Measurements from ENCODE around the gene ZNF148.
"Not testable (repeated sequence)": the region's sequence is repeated elsewhere in the genome, so short reads cannot be mapped to it uniquely, and the experiment has no call there.

ZNF148 gene

GRCh38 chr3:125374996-125375941 lies at the start of gene ZNF148:
TSS of gene ZNF148 (minus strand) at chr3:125375325. CDS start at chr3:125313640, 61,685 bp downstream.
- WGBS (ENCODE audit: insufficient coverage, insufficient read length) = no CpG with 5 or more reads among the region's 69 CpGs
- Histone ChIP-seq H3K9me3 (ENCODE audit: control insufficient read depth, insufficient read depth, low read length) (no peaks in the 10 kb centered on the region), H3K36me3 (ENCODE audit: control insufficient read depth, insufficient read depth, low read length) (no peaks in the 10 kb centered on the region), H3K27ac (ENCODE audit: low read length) (no peak within 1 kb of the TSS), H3K4me3 (ENCODE audit: low read length) (peak within 1 kb of the TSS; percentile 87), H3K27me3 (ENCODE audit: control insufficient read depth, insufficient read depth, low read length) (no peaks in the 10 kb centered on the region), H3K4me1 (ENCODE audit: control insufficient read depth, insufficient read depth, low read length) (no peaks in the 10 kb centered on the region)
- DNase-seq (ENCODE audit: low read depth, low spot score) = peak; percentile 67

GRCh38 chr3:125418306-125418705 lies 43.2 kb upstream of the ZNF148 start:
- no CpG with 5 or more reads among the region's 4 CpGs for WGBS (ENCODE audit: insufficient coverage, insufficient read length)
- Histone ChIP-seq H3K27ac (ENCODE audit: low read length) (no peak overlapping the region), H3K4me3 (ENCODE audit: low read length) (no peak overlapping the region), H3K9me3 (ENCODE audit: control insufficient read depth, insufficient read depth, low read length) (no peaks in the 10 kb centered on the region), H3K27me3 (ENCODE audit: control insufficient read depth, insufficient read depth, low read length) (no peaks in the 10 kb centered on the region), H3K36me3 (ENCODE audit: control insufficient read depth, insufficient read depth, low read length) (no peaks in the 10 kb centered on the region), H3K4me1 (ENCODE audit: control insufficient read depth, insufficient read depth, low read length) (no peaks in the 10 kb centered on the region)
- no peak for DNase-seq (ENCODE audit: low read depth, low spot score)

GRCh38 chr3:125416235-125416634 lies 41.1 kb upstream of the ZNF148 start:
- no peak overlapping the region for H3K27ac ChIP-seq (ENCODE audit: low read length)
- no peaks in the 10 kb centered on the region for H3K4me1 ChIP-seq (ENCODE audit: control insufficient read depth, insufficient read depth, low read length)
- H3K36me3 ChIP-seq (ENCODE audit: control insufficient read depth, insufficient read depth, low read length) = no peaks in the 10 kb centered on the region
- H3K9me3 ChIP-seq (ENCODE audit: control insufficient read depth, insufficient read depth, low read length) = no peaks in the 10 kb centered on the region
- no peaks in the 10 kb centered on the region for H3K27me3 ChIP-seq (ENCODE audit: control insufficient read depth, insufficient read depth, low read length)
- no CpG with 5 or more reads among the region's 3 CpGs for WGBS (ENCODE audit: insufficient coverage, insufficient read length)
- H3K4me3 ChIP-seq (ENCODE audit: low read length) = no peak overlapping the region
- DNase-seq (ENCODE audit: low read depth, low spot score) = no peak

GRCh38 chr3:125414669-125415068 lies 39.5 kb upstream of the ZNF148 start:
- no peak for DNase-seq (ENCODE audit: low read depth, low spot score)
- Histone ChIP-seq H3K4me3 (ENCODE audit: low read length) (no peak overlapping the region), H3K4me1 (ENCODE audit: control insufficient read depth, insufficient read depth, low read length) (no peaks in the 10 kb centered on the region), H3K27me3 (ENCODE audit: control insufficient read depth, insufficient read depth, low read length) (no peaks in the 10 kb centered on the region), H3K9me3 (ENCODE audit: control insufficient read depth, insufficient read depth, low read length) (no peaks in the 10 kb centered on the region), H3K36me3 (ENCODE audit: control insufficient read depth, insufficient read depth, low read length) (no peaks in the 10 kb centered on the region), H3K27ac (ENCODE audit: low read length) (no peak overlapping the region)
- WGBS (ENCODE audit: insufficient coverage, insufficient read length) = no CpG with 5 or more reads among the region's 8 CpGs

GRCh38 chr3:125410922-125411321 lies 35.8 kb upstream of the ZNF148 start:
- H3K4me1 ChIP-seq (ENCODE audit: control insufficient read depth, insufficient read depth, low read length) = no peaks in the 10 kb centered on the region
- no peak for DNase-seq (ENCODE audit: low read depth, low spot score)
- no CpG with 5 or more reads among the region's 6 CpGs for WGBS (ENCODE audit: insufficient coverage, insufficient read length)

GRCh38 chr3:125406070-125406469 lies 30.9 kb upstream of the ZNF148 start:
- H3K27ac ChIP-seq (ENCODE audit: low read length) = no peak overlapping the region
- 100% methylated on average over 2 of the region's 2 CpGs for WGBS (ENCODE audit: insufficient coverage, insufficient read length)

More at GRCh38 chr3:125410922-125411321, 35.8 kb upstream of the ZNF148 start:
- H3K27me3 ChIP-seq (ENCODE audit: control insufficient read depth, insufficient read depth, low read length) = no peaks in the 10 kb centered on the region
- no peak overlapping the region for H3K4me3 ChIP-seq (ENCODE audit: low read length)
- H3K27ac ChIP-seq (ENCODE audit: low read length) = no peak overlapping the region
- H3K9me3 ChIP-seq (ENCODE audit: control insufficient read depth, insufficient read depth, low read length) = no peaks in the 10 kb centered on the region
- H3K36me3 ChIP-seq (ENCODE audit: control insufficient read depth, insufficient read depth, low read length) = no peaks in the 10 kb centered on the region

GRCh38 chr3:125405515-125405914 lies 30.4 kb upstream of the ZNF148 start:
- not testable (repeated sequence) for H3K27me3 ChIP-seq (ENCODE audit: control insufficient read depth, insufficient read depth, low read length); H3K36me3 ChIP-seq (ENCODE audit: control insufficient read depth, insufficient read depth, low read length); DNase-seq (ENCODE audit: low read depth, low spot score); H3K27ac ChIP-seq (ENCODE audit: low read length); H3K9me3 ChIP-seq (ENCODE audit: control insufficient read depth, insufficient read depth, low read length); H3K4me3 ChIP-seq (ENCODE audit: low read length); H3K4me1 ChIP-seq (ENCODE audit: control insufficient read depth, insufficient read depth, low read length)
- no CpG with 5 or more reads among the region's 4 CpGs for WGBS (ENCODE audit: insufficient coverage, insufficient read length)

More at GRCh38 chr3:125406070-125406469, 30.9 kb upstream of the ZNF148 start:
- H3K4me3 ChIP-seq (ENCODE audit: low read length) = no peak overlapping the region
- no peaks in the 10 kb centered on the region for H3K9me3 ChIP-seq (ENCODE audit: control insufficient read depth, insufficient read depth, low read length)
- no peaks in the 10 kb centered on the region for H3K27me3 ChIP-seq (ENCODE audit: control insufficient read depth, insufficient read depth, low read length)
- no peaks in the 10 kb centered on the region for H3K36me3 ChIP-seq (ENCODE audit: control insufficient read depth, insufficient read depth, low read length)
- no peak for DNase-seq (ENCODE audit: low read depth, low spot score)
- H3K4me1 ChIP-seq (ENCODE audit: control insufficient read depth, insufficient read depth, low read length) = no peaks in the 10 kb centered on the region

- Histone ChIP-seq H3K9me3 (ENCODE audit: control insufficient read depth, insufficient read depth, low read length) (no peaks in the 10 kb centered on the region), H3K4me1 (ENCODE audit: control insufficient read depth, insufficient read depth, low read length) (no peaks in the 10 kb centered on the region; the same call in 1 of the 2 replicates), H3K27ac (ENCODE audit: low read length) (no peak overlapping the region), H3K36me3 (ENCODE audit: control insufficient read depth, insufficient read depth, low read length) (no peaks in the 10 kb centered on the region), H3K4me3 (ENCODE audit: low read length) (no peak overlapping the region), H3K27me3 (ENCODE audit: control insufficient read depth, insufficient read depth, low read length) (no peaks in the 10 kb centered on the region)
- DNase-seq (ENCODE audit: low read depth, low spot score) = no peak
- WGBS (ENCODE audit: insufficient coverage, insufficient read length) = no CpG with 5 or more reads among the region's 2 CpGs
Observed at GRCh38 chr3:125403789-125404188, 28.7 kb upstream of the ZNF148 start.

GRCh38 chr3:125402639-125403038 lies 27.5 kb upstream of the ZNF148 start:
- DNase-seq (ENCODE audit: low read depth, low spot score) = no peak
- no peak overlapping the region for H3K27ac ChIP-seq (ENCODE audit: low read length)
- no peaks in the 10 kb centered on the region for H3K36me3 ChIP-seq (ENCODE audit: control insufficient read depth, insufficient read depth, low read length)
- no peak overlapping the region for H3K4me3 ChIP-seq (ENCODE audit: low read length)
- H3K27me3 ChIP-seq (ENCODE audit: control insufficient read depth, insufficient read depth, low read length) = no peaks in the 10 kb centered on the region
- H3K9me3 ChIP-seq (ENCODE audit: control insufficient read depth, insufficient read depth, low read length) = no peaks in the 10 kb centered on the region
- no peaks in the 10 kb centered on the region; the same call in 1 of the 2 replicates for H3K4me1 ChIP-seq (ENCODE audit: control insufficient read depth, insufficient read depth, low read length)
- WGBS (ENCODE audit: insufficient coverage, insufficient read length) = no CpG with 5 or more reads among the region's 2 CpGs

- H3K27me3 ChIP-seq (ENCODE audit: control insufficient read depth, insufficient read depth, low read length) = no peaks in the 10 kb centered on the region
- H3K27ac ChIP-seq (ENCODE audit: low read length) = no peak overlapping the region
- WGBS (ENCODE audit: insufficient coverage, insufficient read length) = no CpG with 5 or more reads among the region's 1 CpG
- H3K9me3 ChIP-seq (ENCODE audit: control insufficient read depth, insufficient read depth, low read length) = no peaks in the 10 kb centered on the region
- no peak for DNase-seq (ENCODE audit: low read depth, low spot score)
- no peaks in the 10 kb centered on the region for H3K36me3 ChIP-seq (ENCODE audit: control insufficient read depth, insufficient read depth, low read length)
- no peak overlapping the region for H3K4me3 ChIP-seq (ENCODE audit: low read length)
- H3K4me1 ChIP-seq (ENCODE audit: control insufficient read depth, insufficient read depth, low read length) = no peaks in the 10 kb centered on the region; the same call in 1 of the 2 replicates
Observed at GRCh38 chr3:125401402-125401801, 26.3 kb upstream of the ZNF148 start.
